Lower leg skin (tissue), 4 donors: ENCODE results near the gene STAT1. TPM values are rescaled to one million over a fixed set of nuclear protein-coding genes. Genes with fewer than 3 reads are reported as not detected.

Source experiments
- DNase-seq, 2 donors: peaks; one replicate each; pipeline ENCODE4 v3.0.0-alpha.2; 2019; ENCODE audit warnings: low spot score in 2 of 2
- H3K4me3 ChIP-seq: fragments of 200-600 bp; sonication (generic); 2 replicates; pipeline ENCODE4 v1.5.1; 2017; ENCODE audit warnings: mild to moderate bottlenecking, low read depth; ENCODE audit not compliant: poor library complexity, severe bottlenecking
- CTCF ChIP-seq, 3 donors: fragments of 450-650 bp; IDR thresholded peaks; one replicate each; pipeline ENCODE4 v1.5.1; 2016; ENCODE audit warnings: antibody characterized with exemption in 3 of 3, mild to moderate bottlenecking in 3 of 3, moderate library complexity in 2 of 3
- POLR2A ChIP-seq, 2 donors: fragments of 450-650 bp; IDR thresholded peaks; one replicate each; pipeline ENCODE4 v1.6.1; 2016 to 2017; ENCODE audit warnings: antibody characterized with exemption in 2 of 2, mild to moderate bottlenecking in 1 of 2, moderate library complexity in 1 of 2
- WGBS, 2 donors: methylation state at CpG; one replicate each; pipeline ENCODE4 v1.1.5; 2018; 5-methylcytosine and 5-hydroxymethylcytosine counted together
- intact Hi-C: fragments of 100-400 bp; cut with DNase I; formaldehyde crosslinking; loops from one replicate; pipeline ENCODE4 v1.15.0; 2023; ENCODE audit warnings: low total_unique reads
- total RNA-seq, 4 donors: library from RNA; depleted of rRNA; stranded (reverse); fragments of >200 nt; gene quantifications; one replicate each; pipeline ENCODE4 v1.1.0, GENCODE V29; 2016

STAT1 gene
- total RNA-seq, 4 donors from 2014 or later, result 37.5 to 55.6 (median 45.5) TPM

DNA sequence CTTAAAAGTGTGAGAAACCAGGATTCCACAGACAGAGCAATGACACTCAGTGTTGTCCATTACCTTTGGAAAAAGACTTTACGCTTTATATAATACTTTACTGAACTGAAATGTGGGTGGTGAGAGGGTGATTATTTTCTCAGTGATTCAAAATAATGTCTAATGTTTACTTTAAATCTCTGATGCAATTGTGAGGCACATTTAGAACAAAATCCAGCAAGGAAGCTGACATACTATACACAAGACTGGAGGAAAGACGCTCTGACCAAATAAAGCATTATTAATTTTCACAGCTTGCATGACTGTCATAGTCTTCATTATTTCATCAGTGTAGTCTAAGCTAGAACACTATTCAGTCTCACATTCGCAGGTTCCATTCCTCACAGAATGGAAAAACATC lies 34.1 kb upstream of the STAT1 start:
- no peak overlapping the region for H3K4me3 ChIP-seq
- intact Hi-C loops, result no loop called here
- TF ChIP-seq CTCF (IDR thresholded peaks at IDR 0.05), result no peak
- TF ChIP-seq POLR2A (IDR thresholded peaks at IDR 0.05), result no peak
- 92 to 100% methylated on average over 3 of the region's 3 CpGs for WGBS, 2 donors
- DNase-seq, result no peak

DNA sequence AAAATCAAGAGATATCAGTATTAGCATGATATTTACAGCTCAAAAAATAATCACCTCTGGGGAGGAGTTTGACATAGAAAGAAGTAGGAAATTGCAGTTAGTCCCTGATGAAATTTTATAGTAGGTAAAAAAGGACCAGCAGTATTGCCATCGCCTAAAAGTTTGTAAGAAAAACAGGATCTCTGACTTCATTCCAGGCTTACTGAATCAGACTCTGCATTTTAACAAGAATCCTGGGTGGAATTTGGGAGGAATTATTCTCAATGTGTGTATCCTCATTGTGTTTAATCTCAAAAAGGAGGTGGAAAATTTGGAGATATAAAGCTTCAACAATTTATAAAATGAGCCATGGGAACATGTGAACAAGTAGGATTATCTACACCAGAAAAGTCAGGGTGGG lies 31.2 kb upstream of the STAT1 start:
- WGBS, 2 donors, result 97% methylated on average over 1 of the region's 1 CpG

DNA sequence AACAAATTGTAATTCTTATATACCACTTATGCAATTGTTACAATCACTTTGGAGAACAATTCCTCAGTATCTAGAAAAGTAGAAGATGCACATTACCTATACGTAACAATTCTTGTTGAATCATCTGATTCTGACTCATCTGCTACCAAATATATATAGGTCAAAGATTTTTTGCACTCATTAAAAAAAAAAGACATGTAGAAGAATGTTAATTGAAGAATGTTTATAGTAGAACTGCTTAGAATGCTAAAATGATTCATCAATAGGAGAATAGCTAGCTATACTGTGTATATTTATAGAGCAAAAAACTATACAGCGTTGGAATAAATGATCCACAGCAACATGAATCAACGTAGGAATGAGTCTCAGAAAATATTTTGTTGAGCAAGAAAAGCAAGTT lies 29.5 kb upstream of the STAT1 start:
- TF ChIP-seq POLR2A (IDR thresholded peaks at IDR 0.05) (no peak), CTCF (IDR thresholded peaks at IDR 0.05) (no peak)
- no peak for DNase-seq
- 72 to 73% methylated on average over 3 of the region's 3 CpGs for WGBS, 2 donors
- intact Hi-C loops, result no loop called here
- no peak overlapping the region for H3K4me3 ChIP-seq

More for the DNA sequence above, 31.2 kb upstream of the STAT1 start:
- TF ChIP-seq POLR2A (IDR thresholded peaks at IDR 0.05) (no peak), CTCF (IDR thresholded peaks at IDR 0.05) (no peak)
- H3K4me3 ChIP-seq, result no peak overlapping the region
- DNase-seq, result no peak
- intact Hi-C loops, result no loop called here

- DNase-seq, result no peak
- 55 to 67% methylated on average over 3 of the region's 3 CpGs for WGBS, 2 donors
- H3K4me3 ChIP-seq, result no peak overlapping the region
- no peak for TF ChIP-seq POLR2A (IDR thresholded peaks at IDR 0.05)
- intact Hi-C loops, result no loop called here
Observed at GRCh38 chr2:191041418-191042161, 27.6 kb upstream of the STAT1 start.

DNA sequence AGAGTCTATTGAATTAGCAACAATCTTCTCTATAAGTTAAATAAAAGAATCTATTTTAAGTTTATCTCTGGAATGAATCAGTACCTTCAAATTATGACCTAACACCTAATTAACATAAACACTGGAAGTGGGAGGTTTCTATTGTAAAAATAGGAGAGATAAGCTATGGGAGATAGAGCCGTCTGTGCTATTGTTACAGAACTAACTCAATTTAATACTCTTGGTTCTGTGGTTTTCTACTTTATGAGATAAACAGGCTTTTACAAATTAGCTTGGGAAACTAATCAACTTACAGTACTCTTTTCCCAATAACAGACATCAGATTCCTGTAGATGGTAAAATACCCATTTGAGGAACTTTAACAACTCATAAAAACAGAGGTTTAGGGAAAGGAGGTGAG lies 25.6 kb upstream of the STAT1 start:
- no peak for DNase-seq
- 66 to 75% methylated on average over 1 of the region's 1 CpG for WGBS, 2 donors
- intact Hi-C loops, result no loop called here
- no peak overlapping the region for H3K4me3 ChIP-seq
- TF ChIP-seq CTCF (IDR thresholded peaks at IDR 0.05), result no peak
- no peak for TF ChIP-seq POLR2A (IDR thresholded peaks at IDR 0.05)

- intact Hi-C loops, result no loop called here
- TF ChIP-seq POLR2A (IDR thresholded peaks at IDR 0.05) (no peak), CTCF (IDR thresholded peaks at IDR 0.05) (no peak)
- H3K4me3 ChIP-seq, result no peak overlapping the region
- 82 to 87% methylated on average over 2 of the region's 2 CpGs for WGBS, 2 donors
- no peak for DNase-seq
Observed at GRCh38 chr2:191038741-191039140, 24.8 kb upstream of the STAT1 start.
